ENCODE measurements around the gene DTNBP1. TPM values are rescaled to one million over a fixed set of nuclear protein-coding genes. Genes with fewer than 3 reads are reported as not detected.
A peak's percentile ranks its signal among the peaks of the same experiment; 100 is the strongest.

DTNBP1 gene
- total and polyA plus RNA-seq, 2 of the 13 experiments (the other 11 are each of a cell fraction or from before 2014, with no cell fraction given) = 6.6 to 19.1 TPM

DNA sequence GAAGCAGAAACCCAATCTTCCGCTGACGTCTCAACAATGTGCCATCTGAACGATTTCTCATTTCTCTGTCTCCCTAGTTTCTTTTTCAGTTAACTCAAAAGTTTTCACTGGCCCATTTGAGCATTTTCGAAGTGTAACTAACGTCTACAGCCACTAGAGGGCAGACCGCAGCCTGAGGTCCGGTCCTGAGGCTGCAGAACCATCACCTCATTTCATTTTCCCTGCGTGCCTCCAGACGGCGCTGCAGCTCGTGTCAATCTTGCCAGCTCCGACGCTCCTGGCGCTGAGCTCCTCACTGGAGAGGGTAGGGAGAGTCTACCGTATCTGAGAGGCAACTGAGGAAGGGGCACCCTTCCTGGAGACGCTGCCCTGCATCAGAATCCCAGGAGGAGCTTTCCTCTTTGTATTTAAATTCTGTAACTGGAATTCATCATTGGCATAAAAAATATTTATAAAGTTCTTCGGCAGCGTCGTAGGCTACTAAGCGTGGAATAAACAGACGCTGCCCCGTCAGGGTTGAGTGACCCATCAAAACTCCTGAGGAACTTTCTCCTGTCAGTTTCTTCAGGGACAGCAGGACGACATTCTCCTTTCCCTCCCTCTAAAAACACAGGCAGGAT is 28.5 kb upstream of the DTNBP1 start (continued):
- TF ChIP-seq ZNF549 (CRISPR knock-in tag; IDR thresholded peaks at IDR 0.05) (no peak), ZNF430 (CRISPR knock-in tag; IDR thresholded peaks at IDR 0.05) (0 out of 2 replicates have a peak, but pooled peaks have one; percentile 54), KDM3A (CRISPR knock-in tag; IDR thresholded peaks at IDR 0.05; ENCODE audit: low read depth) (peak; percentile 91), ATF3 (CRISPR knock-in tag; IDR thresholded peaks at IDR 0.05) (peak; percentile 27; the same call in 1 of the 2 replicates), NKX3-1 (CRISPR knock-in tag; IDR thresholded peaks at IDR 0.05) (no peak), FOXC1 (CRISPR knock-in tag; IDR thresholded peaks at IDR 0.05; ENCODE audit: borderline replicate concordance) (peak; percentile 66; the same call in 1 of the 2 replicates), FOXA1 (IDR thresholded peaks at IDR 0.05) (no peak), FOXA1 (CRISPR knock-in tag; IDR thresholded peaks at IDR 0.05) (peak; percentile 73), NFIC (IDR thresholded peaks at IDR 0.05; ENCODE audit: low read length) (no peak), HOXA5 (CRISPR knock-in tag; IDR thresholded peaks at IDR 0.05) (peak; percentile 34; the same call in 1 of the 2 replicates), CBFB (CRISPR knock-in tag; IDR thresholded peaks at IDR 0.05) (peak; percentile 55; the same call in 1 of the 2 replicates), ZNF282 (IDR thresholded peaks at IDR 0.05; ENCODE audit: partially characterized antibody) (no peak)
- TF ChIP-seq, protein P1, sequence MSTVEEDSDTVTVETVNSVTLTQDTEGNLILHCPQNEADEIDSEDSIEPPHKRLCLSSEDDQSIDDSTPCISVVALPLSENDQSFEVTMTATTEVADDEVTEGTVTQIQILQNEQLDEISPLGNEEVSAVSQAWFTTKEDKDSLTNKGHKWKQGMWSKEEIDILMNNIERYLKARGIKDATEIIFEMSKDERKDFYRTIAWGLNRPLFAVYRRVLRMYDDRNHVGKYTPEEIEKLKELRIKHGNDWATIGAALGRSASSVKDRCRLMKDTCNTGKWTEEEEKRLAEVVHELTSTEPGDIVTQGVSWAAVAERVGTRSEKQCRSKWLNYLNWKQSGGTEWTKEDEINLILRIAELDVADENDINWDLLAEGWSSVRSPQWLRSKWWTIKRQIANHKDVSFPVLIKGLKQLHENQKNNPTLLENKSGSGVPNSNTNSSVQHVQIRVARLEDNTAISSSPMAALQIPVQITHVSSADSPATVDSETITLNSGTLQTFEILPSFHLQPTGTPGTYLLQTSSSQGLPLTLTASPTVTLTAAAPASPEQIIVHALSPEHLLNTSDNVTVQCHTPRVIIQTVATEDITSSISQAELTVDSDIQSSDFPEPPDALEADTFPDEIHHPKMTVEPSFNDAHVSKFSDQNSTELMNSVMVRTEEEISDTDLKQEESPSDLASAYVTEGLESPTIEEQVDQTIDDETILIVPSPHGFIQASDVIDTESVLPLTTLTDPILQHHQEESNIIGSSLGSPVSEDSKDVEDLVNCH (CRISPR knock-in tag; IDR thresholded peaks at IDR 0.05) = no peak
- TF ChIP-seq, protein P2, sequence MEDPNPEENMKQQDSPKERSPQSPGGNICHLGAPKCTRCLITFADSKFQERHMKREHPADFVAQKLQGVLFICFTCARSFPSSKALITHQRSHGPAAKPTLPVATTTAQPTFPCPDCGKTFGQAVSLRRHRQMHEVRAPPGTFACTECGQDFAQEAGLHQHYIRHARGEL (CRISPR knock-in tag; IDR thresholded peaks at IDR 0.05) = no peak
- TF ChIP-seq, protein P3, sequence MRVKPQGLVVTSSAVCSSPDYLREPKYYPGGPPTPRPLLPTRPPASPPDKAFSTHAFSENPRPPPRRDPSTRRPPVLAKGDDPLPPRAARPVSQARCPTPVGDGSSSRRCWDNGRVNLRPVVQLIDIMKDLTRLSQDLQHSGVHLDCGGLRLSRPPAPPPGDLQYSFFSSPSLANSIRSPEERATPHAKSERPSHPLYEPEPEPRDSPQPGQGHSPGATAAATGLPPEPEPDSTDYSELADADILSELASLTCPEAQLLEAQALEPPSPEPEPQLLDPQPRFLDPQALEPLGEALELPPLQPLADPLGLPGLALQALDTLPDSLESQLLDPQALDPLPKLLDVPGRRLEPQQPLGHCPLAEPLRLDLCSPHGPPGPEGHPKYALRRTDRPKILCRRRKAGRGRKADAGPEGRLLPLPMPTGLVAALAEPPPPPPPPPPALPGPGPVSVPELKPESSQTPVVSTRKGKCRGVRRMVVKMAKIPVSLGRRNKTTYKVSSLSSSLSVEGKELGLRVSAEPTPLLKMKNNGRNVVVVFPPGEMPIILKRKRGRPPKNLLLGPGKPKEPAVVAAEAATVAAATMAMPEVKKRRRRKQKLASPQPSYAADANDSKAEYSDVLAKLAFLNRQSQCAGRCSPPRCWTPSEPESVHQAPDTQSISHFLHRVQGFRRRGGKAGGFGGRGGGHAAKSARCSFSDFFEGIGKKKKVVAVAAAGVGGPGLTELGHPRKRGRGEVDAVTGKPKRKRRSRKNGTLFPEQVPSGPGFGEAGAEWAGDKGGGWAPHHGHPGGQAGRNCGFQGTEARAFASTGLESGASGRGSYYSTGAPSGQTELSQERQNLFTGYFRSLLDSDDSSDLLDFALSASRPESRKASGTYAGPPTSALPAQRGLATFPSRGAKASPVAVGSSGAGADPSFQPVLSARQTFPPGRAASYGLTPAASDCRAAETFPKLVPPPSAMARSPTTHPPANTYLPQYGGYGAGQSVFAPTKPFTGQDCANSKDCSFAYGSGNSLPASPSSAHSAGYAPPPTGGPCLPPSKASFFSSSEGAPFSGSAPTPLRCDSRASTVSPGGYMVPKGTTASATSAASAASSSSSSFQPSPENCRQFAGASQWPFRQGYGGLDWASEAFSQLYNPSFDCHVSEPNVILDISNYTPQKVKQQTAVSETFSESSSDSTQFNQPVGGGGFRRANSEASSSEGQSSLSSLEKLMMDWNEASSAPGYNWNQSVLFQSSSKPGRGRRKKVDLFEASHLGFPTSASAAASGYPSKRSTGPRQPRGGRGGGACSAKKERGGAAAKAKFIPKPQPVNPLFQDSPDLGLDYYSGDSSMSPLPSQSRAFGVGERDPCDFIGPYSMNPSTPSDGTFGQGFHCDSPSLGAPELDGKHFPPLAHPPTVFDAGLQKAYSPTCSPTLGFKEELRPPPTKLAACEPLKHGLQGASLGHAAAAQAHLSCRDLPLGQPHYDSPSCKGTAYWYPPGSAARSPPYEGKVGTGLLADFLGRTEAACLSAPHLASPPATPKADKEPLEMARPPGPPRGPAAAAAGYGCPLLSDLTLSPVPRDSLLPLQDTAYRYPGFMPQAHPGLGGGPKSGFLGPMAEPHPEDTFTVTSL (CRISPR knock-in tag; IDR thresholded peaks at IDR 0.05; ENCODE audit: borderline replicate concordance) = no peak
- TF ChIP-seq, protein P4, sequence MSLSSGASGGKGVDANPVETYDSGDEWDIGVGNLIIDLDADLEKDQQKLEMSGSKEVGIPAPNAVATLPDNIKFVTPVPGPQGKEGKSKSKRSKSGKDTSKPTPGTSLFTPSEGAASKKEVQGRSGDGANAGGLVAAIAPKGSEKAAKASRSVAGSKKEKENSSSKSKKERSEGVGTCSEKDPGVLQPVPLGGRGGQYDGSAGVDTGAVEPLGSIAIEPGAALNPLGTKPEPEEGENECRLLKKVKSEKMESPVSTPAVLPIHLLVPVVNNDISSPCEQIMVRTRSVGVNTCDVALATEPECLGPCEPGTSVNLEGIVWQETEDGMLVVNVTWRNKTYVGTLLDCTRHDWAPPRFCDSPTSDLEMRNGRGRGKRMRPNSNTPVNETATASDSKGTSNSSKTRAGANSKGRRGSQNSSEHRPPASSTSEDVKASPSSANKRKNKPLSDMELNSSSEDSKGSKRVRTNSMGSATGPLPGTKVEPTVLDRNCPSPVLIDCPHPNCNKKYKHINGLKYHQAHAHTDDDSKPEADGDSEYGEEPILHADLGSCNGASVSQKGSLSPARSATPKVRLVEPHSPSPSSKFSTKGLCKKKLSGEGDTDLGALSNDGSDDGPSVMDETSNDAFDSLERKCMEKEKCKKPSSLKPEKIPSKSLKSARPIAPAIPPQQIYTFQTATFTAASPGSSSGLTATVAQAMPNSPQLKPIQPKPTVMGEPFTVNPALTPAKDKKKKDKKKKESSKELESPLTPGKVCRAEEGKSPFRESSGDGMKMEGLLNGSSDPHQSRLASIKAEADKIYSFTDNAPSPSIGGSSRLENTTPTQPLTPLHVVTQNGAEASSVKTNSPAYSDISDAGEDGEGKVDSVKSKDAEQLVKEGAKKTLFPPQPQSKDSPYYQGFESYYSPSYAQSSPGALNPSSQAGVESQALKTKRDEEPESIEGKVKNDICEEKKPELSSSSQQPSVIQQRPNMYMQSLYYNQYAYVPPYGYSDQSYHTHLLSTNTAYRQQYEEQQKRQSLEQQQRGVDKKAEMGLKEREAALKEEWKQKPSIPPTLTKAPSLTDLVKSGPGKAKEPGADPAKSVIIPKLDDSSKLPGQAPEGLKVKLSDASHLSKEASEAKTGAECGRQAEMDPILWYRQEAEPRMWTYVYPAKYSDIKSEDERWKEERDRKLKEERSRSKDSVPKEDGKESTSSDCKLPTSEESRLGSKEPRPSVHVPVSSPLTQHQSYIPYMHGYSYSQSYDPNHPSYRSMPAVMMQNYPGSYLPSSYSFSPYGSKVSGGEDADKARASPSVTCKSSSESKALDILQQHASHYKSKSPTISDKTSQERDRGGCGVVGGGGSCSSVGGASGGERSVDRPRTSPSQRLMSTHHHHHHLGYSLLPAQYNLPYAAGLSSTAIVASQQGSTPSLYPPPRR (CRISPR knock-in tag; IDR thresholded peaks at IDR 0.05; ENCODE audit: borderline replicate concordance) = 0 out of 2 replicates have a peak, but pooled peaks have one; percentile 17

Data from HepG2 (cell line).